CD4-positive, alpha-beta T cell treated with Interleukin-1 beta for 1 hour (primary cell): Measurements from ENCODE around the gene ZBED2.
A peak's percentile ranks its signal among the peaks of the same experiment; 100 is the strongest.
"Not testable (repeated sequence)": the region's sequence is repeated elsewhere in the genome, so short reads cannot be mapped to it uniquely, and the experiment has no call there.

Experiments
- DNase-seq, 2 donors: peaks; one replicate each; pipeline ENCODE4 v3.0.0-alpha.2; 2020 to 2022

Gene ZBED2, protein sequence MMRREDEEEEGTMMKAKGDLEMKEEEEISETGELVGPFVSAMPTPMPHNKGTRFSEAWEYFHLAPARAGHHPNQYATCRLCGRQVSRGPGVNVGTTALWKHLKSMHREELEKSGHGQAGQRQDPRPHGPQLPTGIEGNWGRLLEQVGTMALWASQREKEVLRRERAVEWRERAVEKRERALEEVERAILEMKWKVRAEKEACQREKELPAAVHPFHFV

GRCh38 chr3:111595232-111595631, at the start of gene ZBED2:
Gene ZBED2, minus strand, starts transcription at chr3:111595346. Its CDS starts 1,145 bp downstream, at chr3:111594201.
- no peak for DNase-seq

DNA sequence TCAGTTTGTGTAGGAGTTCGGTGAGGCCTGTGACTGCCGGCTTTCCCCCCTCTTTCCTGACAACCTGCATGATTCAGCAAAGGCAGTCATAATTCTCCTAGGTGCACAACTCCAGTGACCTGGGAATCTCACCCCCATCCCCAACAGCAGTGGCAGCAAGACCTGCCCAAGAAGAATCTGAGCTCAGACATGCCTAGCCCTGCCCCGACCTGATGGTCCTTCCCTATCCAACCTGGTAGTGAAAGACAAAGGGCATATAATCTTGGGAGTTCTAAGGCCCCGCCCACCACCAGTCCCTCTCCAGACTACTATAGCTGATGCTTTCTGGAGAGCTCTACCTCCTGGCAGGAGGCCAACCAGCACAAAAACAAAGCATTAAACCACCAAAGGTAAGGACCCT, 44.2 kb upstream of the ZBED2 start:
- DNase-seq: no peak

DNA sequence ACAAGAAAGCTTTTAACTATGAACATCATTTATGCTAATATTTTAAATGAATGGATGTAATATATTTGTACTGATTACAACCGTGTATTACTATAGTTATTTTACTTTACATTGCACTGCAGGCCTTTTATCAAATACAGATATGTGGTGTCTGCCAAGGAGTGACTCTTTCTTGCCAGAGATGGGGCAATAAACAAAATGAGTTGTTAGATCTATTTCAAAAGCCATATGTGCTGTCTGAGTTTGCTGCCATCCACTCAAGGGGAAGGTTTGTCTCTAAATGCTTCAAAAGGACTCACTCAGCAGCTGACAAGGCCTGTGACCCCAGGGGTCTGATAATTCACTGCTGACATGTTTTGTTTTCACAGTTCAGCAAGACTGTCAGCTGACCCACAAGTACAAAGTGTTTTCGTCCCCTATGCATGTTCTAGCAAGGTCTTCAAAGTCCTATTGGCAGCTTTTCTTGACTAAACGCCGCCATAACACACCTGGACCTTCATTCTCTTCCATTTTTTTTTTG, 41.3 kb upstream of the ZBED2 start:
- no peak for DNase-seq

DNA sequence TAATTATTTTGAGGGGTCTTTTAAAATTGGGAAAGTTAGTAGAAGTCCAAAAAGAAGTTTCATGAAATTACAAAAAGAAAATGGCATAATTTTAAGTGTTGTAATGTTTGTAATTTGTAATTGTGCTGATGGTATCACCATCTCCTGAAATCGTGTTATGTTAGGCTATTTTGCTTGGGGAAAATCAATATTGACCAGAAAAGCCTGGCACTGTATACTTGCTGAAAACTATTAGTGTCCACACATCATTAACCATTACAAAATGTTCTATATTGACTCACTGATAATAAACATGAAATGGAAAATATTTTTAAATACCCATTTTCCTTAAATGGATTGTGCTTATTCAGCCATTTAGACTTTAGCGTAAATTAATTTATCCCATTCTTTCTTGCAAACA, 40.3 kb upstream of the ZBED2 start:
- no peak for DNase-seq

DNA sequence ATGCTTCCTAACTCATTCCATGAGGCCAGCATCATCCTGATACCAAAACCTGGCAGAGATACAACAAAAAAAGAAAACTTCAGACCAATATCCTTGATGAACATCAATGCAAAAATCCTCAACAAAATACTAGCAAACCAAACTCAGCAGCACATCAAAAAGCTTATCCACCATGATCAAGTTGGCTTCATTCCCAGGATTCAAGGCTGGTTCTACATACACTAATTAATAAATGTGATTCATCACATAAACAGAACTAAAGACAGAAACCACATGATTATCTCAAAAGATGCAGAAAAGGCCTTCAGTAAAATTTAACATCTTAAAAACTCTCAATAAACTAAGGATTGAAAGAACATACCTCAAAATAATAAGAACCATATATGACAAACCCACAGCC, 35.5 kb upstream of the ZBED2 start:
- not testable (repeated sequence) for DNase-seq

GRCh38 chr3:111629018-111629417, 33.9 kb upstream of the ZBED2 start:
- DNase-seq: not testable (repeated sequence)

- no peak for DNase-seq
Observed at GRCh38 chr3:111627092-111627491, 31.9 kb upstream of the ZBED2 start.

GRCh38 chr3:111621535-111621934, 26.4 kb upstream of the ZBED2 start:
- DNase-seq: no peak

- no peak for DNase-seq
Observed at GRCh38 chr3:111619833-111620232, 24.7 kb upstream of the ZBED2 start.

- no peak for DNase-seq
Observed at GRCh38 chr3:111618945-111619344, 23.8 kb upstream of the ZBED2 start.

GRCh38 chr3:111617912-111618601, 22.9 kb upstream of the ZBED2 start:
- DNase-seq: no peak

- no peak for DNase-seq
Observed at GRCh38 chr3:111617406-111617805, 22.3 kb upstream of the ZBED2 start.

- DNase-seq: peak; percentile 60 to 61
Observed at GRCh38 chr3:111616417-111617105, 21.4 kb upstream of the ZBED2 start.

DNA sequence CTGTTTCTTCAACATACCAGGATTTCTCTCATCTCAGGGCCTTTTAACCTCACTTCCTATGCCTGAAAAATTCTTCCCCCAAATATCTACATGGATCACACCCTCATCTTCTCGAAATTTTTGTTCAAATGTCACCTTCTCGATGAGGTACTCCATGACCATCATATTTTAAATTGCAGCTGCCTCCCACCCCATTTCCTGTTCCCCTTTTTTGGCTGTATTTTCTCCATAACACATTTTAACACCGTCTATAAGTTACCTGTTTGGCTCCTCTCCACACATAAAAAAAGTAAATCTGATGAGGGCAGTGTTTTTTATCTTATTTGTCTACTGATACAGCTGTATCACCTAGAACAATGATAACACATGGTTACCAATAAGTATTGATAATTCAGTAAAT, 20.7 kb upstream of the ZBED2 start:
- no peak for DNase-seq

GRCh38 chr3:111613294-111613693, 18.1 kb upstream of the ZBED2 start:
- DNase-seq: no peak

- DNase-seq: no peak
Observed at GRCh38 chr3:111610612-111611054, 15.5 kb upstream of the ZBED2 start.

- DNase-seq: peak; percentile 34 to 80
Observed at GRCh38 chr3:111610189-111610588, 15.0 kb upstream of the ZBED2 start.

DNA sequence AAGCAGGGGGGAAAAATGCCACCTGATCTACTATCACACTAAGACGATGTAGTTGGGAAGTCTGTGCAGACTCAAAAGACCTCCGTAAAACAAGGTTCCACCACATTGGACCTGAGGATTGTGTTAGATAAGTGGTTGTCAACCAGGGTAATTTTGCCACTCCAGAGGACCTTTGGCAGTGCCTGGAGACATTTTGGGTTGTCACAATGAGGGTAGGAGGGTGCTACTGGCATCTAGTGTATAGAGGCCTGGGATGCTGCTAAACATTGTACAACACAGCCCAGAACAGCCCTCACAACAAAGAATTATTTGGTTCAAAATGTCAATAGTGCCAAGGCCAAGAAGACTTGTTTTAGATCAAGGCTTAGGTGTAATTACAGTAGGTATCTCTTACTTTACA, 14.6 kb upstream of the ZBED2 start:
- peak in 1 of 2 donors; percentile 11 for DNase-seq

GRCh38 chr3:111608383-111608782, 13.2 kb upstream of the ZBED2 start:
- peak in 1 of 2 donors; percentile 29 for DNase-seq

DNA sequence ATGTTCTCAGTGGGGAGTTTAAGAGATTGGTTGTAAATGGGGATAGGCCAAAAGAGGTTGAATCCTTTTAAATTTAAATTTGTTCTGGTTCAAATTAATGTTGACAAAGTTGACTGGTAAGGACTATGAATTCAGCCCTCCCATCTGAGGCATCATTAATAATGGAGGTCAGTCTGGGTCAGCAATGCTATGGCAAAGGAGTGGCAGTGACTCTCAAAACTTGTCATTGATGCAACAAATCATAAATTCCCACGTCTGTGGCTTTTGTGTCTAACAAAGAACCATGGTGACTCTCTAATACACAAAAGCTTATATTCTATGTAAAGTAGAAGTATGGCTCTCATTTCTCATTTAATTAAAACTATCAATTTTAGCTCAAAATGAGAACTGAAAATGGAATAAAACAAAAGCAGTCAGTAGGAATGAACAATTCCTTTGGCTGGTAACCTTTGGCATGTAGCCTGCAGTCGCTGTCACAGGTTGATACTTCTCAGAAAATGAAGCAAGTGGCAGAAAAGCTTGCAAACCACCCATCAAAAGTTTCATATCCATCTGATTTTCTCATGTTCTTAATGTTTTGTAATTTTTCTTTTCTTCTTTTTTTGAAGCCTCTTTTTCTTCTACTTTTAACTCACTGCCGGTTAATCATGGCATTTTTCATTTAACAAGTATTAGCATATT, 12.2 kb upstream of the ZBED2 start:
- no peak for DNase-seq

GRCh38 chr3:111605493-111605892, 10.3 kb upstream of the ZBED2 start:
- DNase-seq: no peak

GRCh38 chr3:111605018-111605417, 9.9 kb upstream of the ZBED2 start:
- DNase-seq: no peak

DNA sequence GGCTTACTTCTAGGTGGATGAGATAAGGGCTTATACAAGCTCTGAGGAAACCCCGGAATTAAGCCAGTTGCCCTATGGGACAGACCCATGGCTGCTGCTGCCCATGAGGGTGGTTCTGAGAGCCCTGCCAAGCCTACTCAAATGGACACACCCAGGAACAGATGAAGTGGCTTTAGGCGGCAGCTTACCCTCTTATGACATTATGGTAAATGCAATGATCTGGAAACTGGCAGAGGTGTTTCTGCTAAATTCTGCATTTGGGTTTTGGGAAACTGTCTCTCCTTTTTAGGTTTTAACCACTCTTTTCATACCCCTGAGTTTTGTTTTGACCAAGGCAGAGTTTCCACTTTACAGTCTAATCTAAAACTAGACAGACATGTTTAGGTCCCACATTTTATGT, 9.0 kb upstream of the ZBED2 start:
- no peak for DNase-seq
